HepG2 (cell line): ENCODE data around the gene ETV2. TPM values are rescaled to one million over a fixed set of nuclear protein-coding genes. Genes with fewer than 3 reads are reported as not detected.
A peak's percentile ranks its signal among the peaks of the same experiment; 100 is the strongest.

Experiments used
- FOXP1 ChIP-seq, 2 experiments: fragments of 450-650 bp in 1 of 2; IDR thresholded peaks; 2 replicates each; pipeline ENCODE4 v1.6.1; 2017 to 2018; ENCODE audit warnings: antibody characterized with exemption in 1 of 2
- GATA4 ChIP-seq: sonication (generic); IDR thresholded peaks from 2 replicates; pipeline ENCODE4 v1.6.1; 2016; ENCODE audit warnings: antibody characterized with exemption, low read depth, borderline replicate concordance
- HOXA3 ChIP-seq: sonication (generic); formaldehyde crosslinking; IDR thresholded peaks from 2 replicates; pipeline ENCODE4 v1.5.0; 2020; ENCODE audit warnings: missing genetic modification reagents
- MAFF ChIP-seq: IDR thresholded peaks from 2 replicates; pipeline ENCODE4 v1.6.1; 2011; ENCODE audit warnings: low read depth, low read length, improper control_type of control experiment
- PHF8 ChIP-seq: sonication (generic); formaldehyde crosslinking; IDR thresholded peaks from 2 replicates; pipeline ENCODE4 v1.5.0; 2020; ENCODE audit warnings: missing genetic modification reagents
- RXRB ChIP-seq: IDR thresholded peaks from 2 replicates; pipeline ENCODE4 v1.6.1; 2016; ENCODE audit warnings: borderline replicate concordance, missing genetic modification reagents, missing compliant biosample characterization
- SMC3 ChIP-seq: IDR thresholded peaks from 2 replicates; pipeline ENCODE4 v1.6.1; 2011; ENCODE audit warnings: low read length, improper control_type of control experiment
- TRIM24 ChIP-seq: sonication (generic); formaldehyde crosslinking; IDR thresholded peaks from 2 replicates; pipeline ENCODE4 v1.8.0; 2022; ENCODE audit warnings: mild to moderate bottlenecking, missing genetic modification reagents
- ZBTB2 ChIP-seq: sonication (generic); formaldehyde crosslinking; IDR thresholded peaks from 2 replicates; pipeline ENCODE4 v1.8.0; 2022; ENCODE audit warnings: low read depth, missing genetic modification reagents
- ZKSCAN8 ChIP-seq: IDR thresholded peaks from 2 replicates; pipeline ENCODE4 v1.6.1; 2016; ENCODE audit warnings: borderline replicate concordance, missing genetic modification reagents, missing compliant biosample characterization
- ZNF101 ChIP-seq: sonication (generic); formaldehyde crosslinking; IDR thresholded peaks from 2 replicates; pipeline ENCODE4 v1.4.0; 2020; ENCODE audit warnings: mild to moderate bottlenecking, low read depth, missing genetic modification reagents, borderline replicate concordance
- ZNF773 ChIP-seq: sonication (generic); formaldehyde crosslinking; IDR thresholded peaks from 2 replicates; pipeline ENCODE4 v1.4.0; 2020; ENCODE audit warnings: missing genetic modification reagents, borderline replicate concordance
- ZSCAN31 ChIP-seq: sonication (generic); formaldehyde crosslinking; IDR thresholded peaks from 2 replicates; pipeline ENCODE4 v1.5.0; 2020; ENCODE audit warnings: low read depth, mild to moderate bottlenecking, missing genetic modification reagents
- polyA plus RNA-seq, 8 experiments: library from polyadenylated mRNA; depleted of rRNA in 3 of 8; stranded (reverse) in 7 of 8; unstranded in 1 of 8; fragments of >200 nt; fragmentation: Illumina TruSeq in 4 of 8; extraction: Trizol in 4 of 8; gene quantifications; 2 replicates each; pipeline versions ENCODE4 v1.2.1 to v1.2.3, GENCODE V29; 2011 to 2016; ENCODE audit warnings: low read depth in 4 of 8, missing spikeins in 1 of 8, mixed read lengths in 1 of 8; ENCODE audit not compliant: insufficient read depth in 1 of 8
- total RNA-seq, 5 experiments: library from RNA; depleted of rRNA; stranded (reverse); fragments of >200 nt; fragmentation: Illumina TruSeq; extraction: Trizol; gene quantifications; 2 replicates each; pipeline ENCODE4 v1.2.3, GENCODE V29; 2016; ENCODE audit warnings: low read depth in 1 of 5

ETV2 gene
- total and polyA plus RNA-seq, 2 of the 13 experiments (the other 11 are each of a cell fraction or from before 2014, with no cell fraction given): 0.07 to 0.20 TPM

- TF ChIP-seq GATA4 (no peak), MAFF (no peak), ZNF101 (CRISPR knock-in tag) (no peak), ZKSCAN8 (no peak), ZNF773 (CRISPR knock-in tag) (no peak), ZBTB2 (CRISPR knock-in tag) (no peak), HOXA3 (CRISPR knock-in tag) (peak; percentile 36; the same call in 1 of the 2 replicates), PHF8 (CRISPR knock-in tag) (no peak), SMC3 (peak; percentile 96), RXRB (peak; percentile 64; the same call in 1 of the 2 replicates), ZSCAN31 (no peak), TRIM24 (CRISPR knock-in tag) (no peak), FOXP1 (IDR thresholded peaks at IDR 0.05) (no peak), FOXP1 (CRISPR knock-in tag; IDR thresholded peaks at IDR 0.05) (no peak)
Observed at GRCh38 chr19:35693835-35694599, 52.5 kb downstream of the ETV2 start (continued).

Other genes with a start within 250 kb of the ETV2 start
- gene FFAR2, start 193.5 kb upstream of the ETV2 start, total RNA-seq (2016; rRNA removed; fragmentation: Illumina TruSeq; extraction: Trizol): not detected in 2 replicates
- 0.12 and 0.30 TPM in 2 replicates for gene FFAR2, start 193.5 kb upstream of the ETV2 start, polyA plus RNA-seq (2011; rRNA removed)
- gene KRTDAP, start 151.3 kb upstream of the ETV2 start, total RNA-seq (2016; rRNA removed; fragmentation: Illumina TruSeq; extraction: Trizol): 0.86 TPM in 1 of 2 replicates, not detected in the other
- gene KRTDAP, start 151.3 kb upstream of the ETV2 start, polyA plus RNA-seq (2011; rRNA removed): 0.67 and 1.5 TPM in 2 replicates
- gene DMKN, start 128.1 kb upstream of the ETV2 start, total RNA-seq (2016; rRNA removed; fragmentation: Illumina TruSeq; extraction: Trizol): 57.0 and 57.1 TPM in 2 replicates
- 50.8 and 71.8 TPM in 2 replicates for gene DMKN, start 128.1 kb upstream of the ETV2 start, polyA plus RNA-seq (2011; rRNA removed)
- gene SBSN, start 113.4 kb upstream of the ETV2 start, total RNA-seq (2016; rRNA removed; fragmentation: Illumina TruSeq; extraction: Trizol): not detected in 2 replicates
- gene SBSN, start 113.4 kb upstream of the ETV2 start, polyA plus RNA-seq (2011; rRNA removed): not detected in 2 replicates
- gene GAPDHS, start 108.3 kb upstream of the ETV2 start, total RNA-seq (2016; rRNA removed; fragmentation: Illumina TruSeq; extraction: Trizol): not detected in 2 replicates
- gene GAPDHS, start 108.3 kb upstream of the ETV2 start, polyA plus RNA-seq (2011; rRNA removed): 0.09 TPM in 1 of 2 replicates, not detected in the other
- gene TMEM147, start 96.1 kb upstream of the ETV2 start, total RNA-seq (2016; rRNA removed; fragmentation: Illumina TruSeq; extraction: Trizol): 85.8 and 141 TPM in 2 replicates
- gene TMEM147, start 96.1 kb upstream of the ETV2 start, polyA plus RNA-seq (2011; rRNA removed): 176 and 188 TPM in 2 replicates
- gene ATP4A, start 78.1 kb upstream of the ETV2 start, total RNA-seq (2016; rRNA removed; fragmentation: Illumina TruSeq; extraction: Trizol): 0.11 TPM in 1 of 2 replicates, not detected in the other
- gene ATP4A, start 78.1 kb upstream of the ETV2 start, polyA plus RNA-seq (2011; rRNA removed): 0.08 and 0.09 TPM in 2 replicates
- not detected in 2 replicates for gene PMIS2, start 55.6 kb upstream of the ETV2 start, total RNA-seq (2016; rRNA removed; fragmentation: Illumina TruSeq; extraction: Trizol)
- gene PMIS2, start 55.6 kb upstream of the ETV2 start, polyA plus RNA-seq (2011; rRNA removed): not detected in 2 replicates
- gene HAUS5, start 29.0 kb upstream of the ETV2 start, total RNA-seq (2016; rRNA removed; fragmentation: Illumina TruSeq; extraction: Trizol): 9.2 and 17.7 TPM in 2 replicates
- 10.3 and 11.1 TPM in 2 replicates for gene HAUS5, start 29.0 kb upstream of the ETV2 start, polyA plus RNA-seq (2011; rRNA removed)
- 49.7 and 55.3 TPM in 2 replicates for gene RBM42, start 12.7 kb upstream of the ETV2 start, total RNA-seq (2016; rRNA removed; fragmentation: Illumina TruSeq; extraction: Trizol)
- gene RBM42, start 12.7 kb upstream of the ETV2 start, polyA plus RNA-seq (2011; rRNA removed): 27.2 and 30.6 TPM in 2 replicates
- gene COX6B1, start 6.6 kb downstream of the ETV2 start, total RNA-seq (2016; rRNA removed; fragmentation: Illumina TruSeq; extraction: Trizol): 487 and 598 TPM in 2 replicates
- gene COX6B1, start 6.6 kb downstream of the ETV2 start, polyA plus RNA-seq (2011; rRNA removed): 469 and 481 TPM in 2 replicates
- gene UPK1A, start 24.8 kb downstream of the ETV2 start, total RNA-seq (2016; rRNA removed; fragmentation: Illumina TruSeq; extraction: Trizol): not detected in 2 replicates
- 2.5 and 2.9 TPM in 2 replicates for gene UPK1A, start 24.8 kb downstream of the ETV2 start, polyA plus RNA-seq (2011; rRNA removed)
- gene ZBTB32, start 62.8 kb downstream of the ETV2 start, total RNA-seq (2016; rRNA removed; fragmentation: Illumina TruSeq; extraction: Trizol): not detected in 2 replicates
- not detected in 2 replicates for gene ZBTB32, start 62.8 kb downstream of the ETV2 start, polyA plus RNA-seq (2011; rRNA removed)
- gene KMT2B, start 76.3 kb downstream of the ETV2 start, total RNA-seq (2016; rRNA removed; fragmentation: Illumina TruSeq; extraction: Trizol): 6.2 TPM in 2 replicates
- 16.9 and 19.2 TPM in 2 replicates for gene KMT2B, start 76.3 kb downstream of the ETV2 start, polyA plus RNA-seq (2011; rRNA removed)
- gene IGFLR1, start 100.7 kb downstream of the ETV2 start, total RNA-seq (2016; rRNA removed; fragmentation: Illumina TruSeq; extraction: Trizol): 3.4 and 5.4 TPM in 2 replicates
- 7.4 and 8.9 TPM in 2 replicates for gene IGFLR1, start 100.7 kb downstream of the ETV2 start, polyA plus RNA-seq (2011; rRNA removed)
- gene U2AF1L4, start 103.7 kb downstream of the ETV2 start, total RNA-seq (2016; rRNA removed; fragmentation: Illumina TruSeq; extraction: Trizol): 4.7 and 7.9 TPM in 2 replicates
- 14.2 and 15.4 TPM in 2 replicates for gene U2AF1L4, start 103.7 kb downstream of the ETV2 start, polyA plus RNA-seq (2011; rRNA removed)
- 20.0 and 34.2 TPM in 2 replicates for gene PSENEN, start 103.9 kb downstream of the ETV2 start, total RNA-seq (2016; rRNA removed; fragmentation: Illumina TruSeq; extraction: Trizol)
- gene PSENEN, start 103.9 kb downstream of the ETV2 start, polyA plus RNA-seq (2011; rRNA removed): 16.9 and 22.6 TPM in 2 replicates
- gene LIN37, start 106.8 kb downstream of the ETV2 start, total RNA-seq (2016; rRNA removed; fragmentation: Illumina TruSeq; extraction: Trizol): 3.5 and 6.3 TPM in 2 replicates
- gene LIN37, start 106.8 kb downstream of the ETV2 start, polyA plus RNA-seq (2011; rRNA removed): 8.7 and 8.9 TPM in 2 replicates
- gene HSPB6, start 115.3 kb downstream of the ETV2 start, total RNA-seq (2016; rRNA removed; fragmentation: Illumina TruSeq; extraction: Trizol): not detected in 2 replicates
- gene HSPB6, start 115.3 kb downstream of the ETV2 start, polyA plus RNA-seq (2011; rRNA removed): 0.08 and 0.18 TPM in 2 replicates
- gene PROSER3, start 116.4 kb downstream of the ETV2 start, total RNA-seq (2016; rRNA removed; fragmentation: Illumina TruSeq; extraction: Trizol): 4.5 and 5.7 TPM in 2 replicates
- 5.1 and 6.2 TPM in 2 replicates for gene PROSER3, start 116.4 kb downstream of the ETV2 start, polyA plus RNA-seq (2011; rRNA removed)
- 0.83 and 1.3 TPM in 2 replicates for gene ARHGAP33, start 133.8 kb downstream of the ETV2 start, total RNA-seq (2016; rRNA removed; fragmentation: Illumina TruSeq; extraction: Trizol)
- gene ARHGAP33, start 133.8 kb downstream of the ETV2 start, polyA plus RNA-seq (2011; rRNA removed): 2.7 and 4.1 TPM in 2 replicates
- gene PRODH2, start 171.1 kb downstream of the ETV2 start, total RNA-seq (2016; rRNA removed; fragmentation: Illumina TruSeq; extraction: Trizol): 42.0 and 86.7 TPM in 2 replicates
- gene PRODH2, start 171.1 kb downstream of the ETV2 start, polyA plus RNA-seq (2011; rRNA removed): 118 and 171 TPM in 2 replicates
- gene NPHS1, start 210.8 kb downstream of the ETV2 start, total RNA-seq (2016; rRNA removed; fragmentation: Illumina TruSeq; extraction: Trizol): not detected in 2 replicates
- gene NPHS1, start 210.8 kb downstream of the ETV2 start, polyA plus RNA-seq (2011; rRNA removed): 0.01 TPM in 1 of 2 replicates, not detected in the other
- 2.2 and 2.4 TPM in 2 replicates for gene KIRREL2, start 215.2 kb downstream of the ETV2 start, total RNA-seq (2016; rRNA removed; fragmentation: Illumina TruSeq; extraction: Trizol)
- gene KIRREL2, start 215.2 kb downstream of the ETV2 start, polyA plus RNA-seq (2011; rRNA removed): 0.17 and 0.18 TPM in 2 replicates
- gene APLP1, start 226.8 kb downstream of the ETV2 start, total RNA-seq (2016; rRNA removed; fragmentation: Illumina TruSeq; extraction: Trizol): 2.3 and 2.9 TPM in 2 replicates
- 2.0 and 3.1 TPM in 2 replicates for gene APLP1, start 226.8 kb downstream of the ETV2 start, polyA plus RNA-seq (2011; rRNA removed)